ENCODE measurements around the gene PAX9. TPM values are rescaled to one million over a fixed set of nuclear protein-coding genes. Genes with fewer than 3 reads are reported as not detected.

PAX9 gene
- total and polyA plus RNA-seq, 2 donors (not counting 1 experiment from before 2014, with no cell fraction given), result 0.03 TPM; not detected in 1

GRCh38 chr14:36718216-36718615 is 56.6 kb downstream of the PAX9 start:
- no peak overlapping the region for H3K4me3 ChIP-seq (replicated peaks in 1 of 4; ENCODE audit: control extremely low read depth in 1 of 4, insufficient read depth in 1 of 4, low read depth in 3 of 4, low read length in 4 of 4)
- H3K27me3 ChIP-seq (ENCODE audit: control insufficient read depth, insufficient read depth, low read length), result no peaks in the 10 kb centered on the region
- H3K4me2 ChIP-seq (ENCODE audit: extremely low read depth, insufficient read depth, low read length), result no peak overlapping the region
- no peaks in the 10 kb centered on the region for H3K9me3 ChIP-seq (ENCODE audit: control insufficient read depth, insufficient read depth, low read depth, low read length)
- H4K20me1 ChIP-seq (ENCODE audit: control insufficient read depth, extremely low read depth, insufficient read depth, low read length), result no peaks in the 10 kb centered on the region
- peak in 1 of 2 donors; percentile 6 for DNase-seq (ENCODE audit: low read depth in 2 of 2)
- no peak overlapping the region for H3K9ac ChIP-seq (ENCODE audit: insufficient read depth, low read length)
- no peaks in the 10 kb centered on the region for H3K36me3 ChIP-seq (ENCODE audit: control insufficient read depth, insufficient read depth, low read length)
- no peaks in the 10 kb centered on the region for H3K79me2 ChIP-seq (ENCODE audit: control insufficient read depth, insufficient read depth, low read length)
- no peaks in the 10 kb centered on the region for H3K4me1 ChIP-seq (ENCODE audit: control insufficient read depth, extremely low read depth, insufficient read depth, low read length)
- no peak for TF ChIP-seq CTCF (conservative IDR thresholded peaks at IDR 0.05 in 1 of 2, IDR thresholded peaks at IDR 0.05 in 1 of 2; ENCODE audit: low read depth in 1 of 2, low read length in 2 of 2)
- no peak for TF ChIP-seq EZH2 (IDR thresholded peaks at IDR 0.05; ENCODE audit: low read length, missing control alignments)
- no peak overlapping the region for H3K27ac ChIP-seq (ENCODE audit: insufficient read depth, low read length)
- H2AFZ ChIP-seq (ENCODE audit: low read length), result no peak overlapping the region

- no peak overlapping the region for H3K9ac ChIP-seq (ENCODE audit: insufficient read depth, low read length)
- no peaks in the 10 kb centered on the region for H3K9me3 ChIP-seq (ENCODE audit: control insufficient read depth, insufficient read depth, low read depth, low read length)
- no peaks in the 10 kb centered on the region for H3K27me3 ChIP-seq (ENCODE audit: control insufficient read depth, insufficient read depth, low read length)
- H3K36me3 ChIP-seq (ENCODE audit: control insufficient read depth, insufficient read depth, low read length), result no peaks in the 10 kb centered on the region
- no peaks in the 10 kb centered on the region for H4K20me1 ChIP-seq (ENCODE audit: control insufficient read depth, extremely low read depth, insufficient read depth, low read length)
- H3K4me1 ChIP-seq (ENCODE audit: control insufficient read depth, extremely low read depth, insufficient read depth, low read length), result no peaks in the 10 kb centered on the region
- DNase-seq (ENCODE audit: low read depth in 2 of 2), result no peak
- no peak overlapping the region for H2AFZ ChIP-seq (ENCODE audit: low read length)
- no peaks in the 10 kb centered on the region for H3K79me2 ChIP-seq (ENCODE audit: control insufficient read depth, insufficient read depth, low read length)
- no peak overlapping the region for H3K4me3 ChIP-seq (replicated peaks in 1 of 4; ENCODE audit: control extremely low read depth in 1 of 4, insufficient read depth in 1 of 4, low read depth in 3 of 4, low read length in 4 of 4)
- TF ChIP-seq CTCF (conservative IDR thresholded peaks at IDR 0.05 in 1 of 2, IDR thresholded peaks at IDR 0.05 in 1 of 2; ENCODE audit: low read depth in 1 of 2, low read length in 2 of 2) (no peak), EZH2 (IDR thresholded peaks at IDR 0.05; ENCODE audit: low read length, missing control alignments) (no peak)
- H3K27ac ChIP-seq (ENCODE audit: insufficient read depth, low read length), result no peak overlapping the region
- H3K4me2 ChIP-seq (ENCODE audit: extremely low read depth, insufficient read depth, low read length), result no peak overlapping the region
Measured at GRCh38 chr14:36719823-36720222, 58.2 kb downstream of the PAX9 start.

- no peaks in the 10 kb centered on the region for H3K36me3 ChIP-seq (ENCODE audit: control insufficient read depth, insufficient read depth, low read length)
- H3K4me2 ChIP-seq (ENCODE audit: extremely low read depth, insufficient read depth, low read length), result no peak overlapping the region
- H4K20me1 ChIP-seq (ENCODE audit: control insufficient read depth, extremely low read depth, insufficient read depth, low read length), result no peaks in the 10 kb centered on the region
- no peaks in the 10 kb centered on the region for H3K79me2 ChIP-seq (ENCODE audit: control insufficient read depth, insufficient read depth, low read length)
- no peak for TF ChIP-seq EZH2 (IDR thresholded peaks at IDR 0.05; ENCODE audit: low read length, missing control alignments)
- TF ChIP-seq CTCF (conservative IDR thresholded peaks at IDR 0.05 in 1 of 2, IDR thresholded peaks at IDR 0.05 in 1 of 2; ENCODE audit: low read depth in 1 of 2, low read length in 2 of 2), result no peak
- no peaks in the 10 kb centered on the region for H3K27me3 ChIP-seq (ENCODE audit: control insufficient read depth, insufficient read depth, low read length)
- no peak overlapping the region for H2AFZ ChIP-seq (ENCODE audit: low read length)
- DNase-seq (ENCODE audit: low read depth in 2 of 2), result no peak
- no peak overlapping the region for H3K27ac ChIP-seq (ENCODE audit: insufficient read depth, low read length)
- no peak overlapping the region for H3K4me3 ChIP-seq (replicated peaks in 1 of 4; ENCODE audit: control extremely low read depth in 1 of 4, insufficient read depth in 1 of 4, low read depth in 3 of 4, low read length in 4 of 4)
- H3K9me3 ChIP-seq (ENCODE audit: control insufficient read depth, insufficient read depth, low read depth, low read length), result no peaks in the 10 kb centered on the region
- no peak overlapping the region for H3K9ac ChIP-seq (ENCODE audit: insufficient read depth, low read length)
- no peaks in the 10 kb centered on the region for H3K4me1 ChIP-seq (ENCODE audit: control insufficient read depth, extremely low read depth, insufficient read depth, low read length)
Measured at GRCh38 chr14:36720657-36721056, 59.0 kb downstream of the PAX9 start.
